Uterus (tissue), 2 donors: ENCODE measurements around the gene RAET1L.

Experiments used
- POLR2A ChIP-seq, 2 donors: fragments of 450-650 bp; IDR thresholded peaks; one replicate each; pipeline ENCODE4 v1.6.1; 2016; ENCODE audit warnings: antibody characterized with exemption in 2 of 2, mild to moderate bottlenecking in 1 of 2, moderate library complexity in 1 of 2
- TF ChIP-seq, protein P1 (sequence below), 4 experiments: fragments of 200-600 bp in 2 of 4; fragments of 450-650 bp in 2 of 4; sonication (generic) in 2 of 4; IDR thresholded peaks; one replicate each; pipeline ENCODE4 v1.5.1; 2016 to 2019; ENCODE audit warnings: antibody characterized with exemption in 4 of 4, mild to moderate bottlenecking in 2 of 4, moderate library complexity in 1 of 4

DNA sequence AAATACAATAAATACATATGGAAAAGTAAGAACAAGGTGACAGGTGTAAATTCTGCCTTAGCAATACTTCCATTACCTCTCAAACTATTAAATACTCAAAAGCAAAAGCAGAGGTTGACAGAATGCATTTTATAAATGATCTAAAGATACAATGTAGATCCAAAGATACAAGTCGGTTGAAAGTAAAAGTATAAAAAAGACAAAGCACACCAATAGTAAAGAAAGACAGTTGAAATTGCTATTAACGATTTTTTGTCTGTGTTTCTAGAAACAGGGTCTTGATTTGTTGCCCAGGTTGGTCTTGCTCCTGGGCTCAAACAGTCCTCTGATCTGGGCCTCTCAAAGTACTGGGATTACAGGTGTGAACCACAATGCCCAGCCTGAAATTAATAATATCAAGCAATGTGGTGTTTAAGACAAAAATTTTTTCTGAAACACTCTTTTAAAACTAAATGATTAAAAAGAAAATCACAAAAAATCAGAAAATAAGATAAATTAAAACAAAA lies 37.7 kb downstream of the RAET1L start:
- TF ChIP-seq, protein P1, sequence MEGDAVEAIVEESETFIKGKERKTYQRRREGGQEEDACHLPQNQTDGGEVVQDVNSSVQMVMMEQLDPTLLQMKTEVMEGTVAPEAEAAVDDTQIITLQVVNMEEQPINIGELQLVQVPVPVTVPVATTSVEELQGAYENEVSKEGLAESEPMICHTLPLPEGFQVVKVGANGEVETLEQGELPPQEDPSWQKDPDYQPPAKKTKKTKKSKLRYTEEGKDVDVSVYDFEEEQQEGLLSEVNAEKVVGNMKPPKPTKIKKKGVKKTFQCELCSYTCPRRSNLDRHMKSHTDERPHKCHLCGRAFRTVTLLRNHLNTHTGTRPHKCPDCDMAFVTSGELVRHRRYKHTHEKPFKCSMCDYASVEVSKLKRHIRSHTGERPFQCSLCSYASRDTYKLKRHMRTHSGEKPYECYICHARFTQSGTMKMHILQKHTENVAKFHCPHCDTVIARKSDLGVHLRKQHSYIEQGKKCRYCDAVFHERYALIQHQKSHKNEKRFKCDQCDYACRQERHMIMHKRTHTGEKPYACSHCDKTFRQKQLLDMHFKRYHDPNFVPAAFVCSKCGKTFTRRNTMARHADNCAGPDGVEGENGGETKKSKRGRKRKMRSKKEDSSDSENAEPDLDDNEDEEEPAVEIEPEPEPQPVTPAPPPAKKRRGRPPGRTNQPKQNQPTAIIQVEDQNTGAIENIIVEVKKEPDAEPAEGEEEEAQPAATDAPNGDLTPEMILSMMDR (IDR thresholded peaks at IDR 0.05) = no peak
- no peak for TF ChIP-seq POLR2A (IDR thresholded peaks at IDR 0.05)
